HepG2 (cell line): ENCODE measurements around the gene SNUPN. TPM values are rescaled to one million over a fixed set of nuclear protein-coding genes. Genes with fewer than 3 reads are reported as not detected.

Source experiments
- ATF4 ChIP-seq, 2 experiments: fragments of 450-650 bp in 1 of 2; sonication (generic) in 1 of 2; formaldehyde crosslinking; IDR thresholded peaks; 2 replicates each; pipeline versions ENCODE4 v1.5.0 to v1.8.0; 2020 to 2022; ENCODE audit warnings: mild to moderate bottlenecking in 1 of 2, missing genetic modification reagents in 1 of 2
- CAMTA2 ChIP-seq: sonication (generic); formaldehyde crosslinking; IDR thresholded peaks from 2 replicates; pipeline ENCODE4 v1.4.0; 2020; ENCODE audit warnings: mild to moderate bottlenecking, missing genetic modification reagents, borderline replicate concordance
- CEBPB ChIP-seq: IDR thresholded peaks from 2 replicates; pipeline ENCODE4 v1.6.1; 2011; ENCODE audit warnings: low read depth, low read length, improper control_type of control experiment, borderline replicate concordance
- FOXC1 ChIP-seq: sonication (generic); formaldehyde crosslinking; IDR thresholded peaks from 2 replicates; pipeline ENCODE4 v1.8.0; 2022; ENCODE audit warnings: mild to moderate bottlenecking, missing genetic modification reagents, borderline replicate concordance
- KLF11 ChIP-seq: IDR thresholded peaks from 2 replicates; pipeline ENCODE4 v1.6.1; 2016; ENCODE audit warnings: missing compliant biosample characterization
- KLF6 ChIP-seq: IDR thresholded peaks from 2 replicates; pipeline ENCODE4 v1.8.0; 2016; ENCODE audit warnings: missing biosample characterization, missing genetic modification reagents
- NCOA5 ChIP-seq: sonication (generic); formaldehyde crosslinking; IDR thresholded peaks from 2 replicates; pipeline ENCODE4 v1.4.0; 2020; ENCODE audit warnings: missing genetic modification reagents
- SNAPC2 ChIP-seq: sonication (generic); formaldehyde crosslinking; IDR thresholded peaks from 2 replicates; pipeline ENCODE4 v1.8.1; 2022; ENCODE audit warnings: mild to moderate bottlenecking, missing genetic modification reagents
- ZNF446 ChIP-seq: sonication (generic); formaldehyde crosslinking; IDR thresholded peaks from 2 replicates; pipeline ENCODE4 v1.5.0; 2020; ENCODE audit warnings: mild to moderate bottlenecking, missing genetic modification reagents
- ZNF703 ChIP-seq: sonication (generic); formaldehyde crosslinking; IDR thresholded peaks from 2 replicates; pipeline ENCODE4 v1.5.1; 2020; ENCODE audit warnings: missing genetic modification reagents, mild to moderate bottlenecking, moderate library complexity, borderline replicate concordance
- ZNF773 ChIP-seq: sonication (generic); formaldehyde crosslinking; IDR thresholded peaks from 2 replicates; pipeline ENCODE4 v1.4.0; 2020; ENCODE audit warnings: missing genetic modification reagents, borderline replicate concordance
- polyA plus RNA-seq, 8 experiments: library from polyadenylated mRNA; depleted of rRNA in 3 of 8; stranded (reverse) in 7 of 8; unstranded in 1 of 8; fragments of >200 nt; fragmentation: Illumina TruSeq in 4 of 8; extraction: Trizol in 4 of 8; gene quantifications; 2 replicates each; pipeline versions ENCODE4 v1.2.1 to v1.2.3, GENCODE V29; 2011 to 2016; ENCODE audit warnings: low read depth in 4 of 8, missing spikeins in 1 of 8, mixed read lengths in 1 of 8; ENCODE audit not compliant: insufficient read depth in 1 of 8
- total RNA-seq, 5 experiments: library from RNA; depleted of rRNA; stranded (reverse); fragments of >200 nt; fragmentation: Illumina TruSeq; extraction: Trizol; gene quantifications; 2 replicates each; pipeline ENCODE4 v1.2.3, GENCODE V29; 2016; ENCODE audit warnings: low read depth in 1 of 5
- TF ChIP-seq, protein P1 (sequence below), 2 experiments: fragments of 450-650 bp in 1 of 2; sonication (generic) in 1 of 2; formaldehyde crosslinking in 1 of 2; IDR thresholded peaks; 2 replicates each; pipeline versions ENCODE4 v1.6.1 to v1.8.0; 2016 to 2022; ENCODE audit warnings: antibody characterized with exemption in 1 of 2, mild to moderate bottlenecking in 1 of 2, missing genetic modification reagents in 1 of 2
- TF ChIP-seq, protein P2 (sequence below): sonication (generic); formaldehyde crosslinking; IDR thresholded peaks from 2 replicates; pipeline ENCODE4 v1.4.0; 2020; ENCODE audit warnings: missing genetic modification reagents
- TF ChIP-seq, protein P3 (sequence below): IDR thresholded peaks from 2 replicates; pipeline ENCODE4 v1.6.1; 2012; ENCODE audit warnings: low read depth, low read length, improper control_type of control experiment

SNUPN gene
- total and polyA plus RNA-seq, 2 of the 13 experiments (the other 11 are each of a cell fraction or from before 2014, with no cell fraction given), result 9.0 to 16.4 TPM

GRCh38 chr15:75578948-75579920, 46.3 kb downstream of the SNUPN start, which contains the start of gene PTPN9 (continued):
- TF ChIP-seq, protein P1, sequence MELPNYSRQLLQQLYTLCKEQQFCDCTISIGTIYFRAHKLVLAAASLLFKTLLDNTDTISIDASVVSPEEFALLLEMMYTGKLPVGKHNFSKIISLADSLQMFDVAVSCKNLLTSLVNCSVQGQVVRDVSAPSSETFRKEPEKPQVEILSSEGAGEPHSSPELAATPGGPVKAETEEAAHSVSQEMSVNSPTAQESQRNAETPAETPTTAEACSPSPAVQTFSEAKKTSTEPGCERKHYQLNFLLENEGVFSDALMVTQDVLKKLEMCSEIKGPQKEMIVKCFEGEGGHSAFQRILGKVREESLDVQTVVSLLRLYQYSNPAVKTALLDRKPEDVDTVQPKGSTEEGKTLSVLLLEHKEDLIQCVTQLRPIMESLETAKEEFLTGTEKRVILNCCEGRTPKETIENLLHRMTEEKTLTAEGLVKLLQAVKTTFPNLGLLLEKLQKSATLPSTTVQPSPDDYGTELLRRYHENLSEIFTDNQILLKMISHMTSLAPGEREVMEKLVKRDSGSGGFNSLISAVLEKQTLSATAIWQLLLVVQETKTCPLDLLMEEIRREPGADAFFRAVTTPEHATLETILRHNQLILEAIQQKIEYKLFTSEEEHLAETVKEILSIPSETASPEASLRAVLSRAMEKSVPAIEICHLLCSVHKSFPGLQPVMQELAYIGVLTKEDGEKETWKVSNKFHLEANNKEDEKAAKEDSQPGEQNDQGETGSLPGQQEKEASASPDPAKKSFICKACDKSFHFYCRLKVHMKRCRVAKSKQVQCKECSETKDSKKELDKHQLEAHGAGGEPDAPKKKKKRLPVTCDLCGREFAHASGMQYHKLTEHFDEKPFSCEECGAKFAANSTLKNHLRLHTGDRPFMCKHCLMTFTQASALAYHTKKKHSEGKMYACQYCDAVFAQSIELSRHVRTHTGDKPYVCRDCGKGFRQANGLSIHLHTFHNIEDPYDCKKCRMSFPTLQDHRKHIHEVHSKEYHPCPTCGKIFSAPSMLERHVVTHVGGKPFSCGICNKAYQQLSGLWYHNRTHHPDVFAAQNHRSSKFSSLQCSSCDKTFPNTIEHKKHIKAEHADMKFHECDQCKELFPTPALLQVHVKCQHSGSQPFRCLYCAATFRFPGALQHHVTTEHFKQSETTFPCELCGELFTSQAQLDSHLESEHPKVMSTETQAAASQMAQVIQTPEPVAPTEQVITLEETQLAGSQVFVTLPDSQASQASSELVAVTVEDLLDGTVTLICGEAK (IDR thresholded peaks at IDR 0.05), result no peak
- TF ChIP-seq, protein P1 (CRISPR knock-in tag; IDR thresholded peaks at IDR 0.05), result no peak
- TF ChIP-seq ATF4 (CRISPR knock-in tag; IDR thresholded peaks at IDR 0.05) (no peak), KLF11 (no peak), ZNF446 (CRISPR knock-in tag) (no peak; the same call in 1 of the 2 replicates), NCOA5 (no peak), FOXC1 (no peak), CEBPB (no peak), ZNF703 (no peak), CAMTA2 (CRISPR knock-in tag) (no peak), KLF6 (CRISPR knock-in tag) (no peak), SNAPC2 (CRISPR knock-in tag) (no peak), ZNF773 (no peak)
- TF ChIP-seq, protein P2, sequence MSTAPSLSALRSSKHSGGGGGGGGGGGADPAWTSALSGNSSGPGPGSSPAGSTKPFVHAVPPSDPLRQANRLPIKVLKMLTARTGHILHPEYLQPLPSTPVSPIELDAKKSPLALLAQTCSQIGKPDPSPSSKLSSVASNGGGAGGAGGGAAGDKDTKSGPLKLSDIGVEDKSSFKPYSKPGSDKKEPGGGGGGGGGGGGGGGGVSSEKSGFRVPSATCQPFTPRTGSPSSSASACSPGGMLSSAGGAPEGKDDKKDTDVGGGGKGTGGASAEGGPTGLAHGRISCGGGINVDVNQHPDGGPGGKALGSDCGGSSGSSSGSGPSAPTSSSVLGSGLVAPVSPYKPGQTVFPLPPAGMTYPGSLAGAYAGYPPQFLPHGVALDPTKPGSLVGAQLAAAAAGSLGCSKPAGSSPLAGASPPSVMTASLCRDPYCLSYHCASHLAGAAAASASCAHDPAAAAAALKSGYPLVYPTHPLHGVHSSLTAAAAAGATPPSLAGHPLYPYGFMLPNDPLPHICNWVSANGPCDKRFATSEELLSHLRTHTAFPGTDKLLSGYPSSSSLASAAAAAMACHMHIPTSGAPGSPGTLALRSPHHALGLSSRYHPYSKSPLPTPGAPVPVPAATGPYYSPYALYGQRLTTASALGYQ, result no peak
- TF ChIP-seq, protein P3, sequence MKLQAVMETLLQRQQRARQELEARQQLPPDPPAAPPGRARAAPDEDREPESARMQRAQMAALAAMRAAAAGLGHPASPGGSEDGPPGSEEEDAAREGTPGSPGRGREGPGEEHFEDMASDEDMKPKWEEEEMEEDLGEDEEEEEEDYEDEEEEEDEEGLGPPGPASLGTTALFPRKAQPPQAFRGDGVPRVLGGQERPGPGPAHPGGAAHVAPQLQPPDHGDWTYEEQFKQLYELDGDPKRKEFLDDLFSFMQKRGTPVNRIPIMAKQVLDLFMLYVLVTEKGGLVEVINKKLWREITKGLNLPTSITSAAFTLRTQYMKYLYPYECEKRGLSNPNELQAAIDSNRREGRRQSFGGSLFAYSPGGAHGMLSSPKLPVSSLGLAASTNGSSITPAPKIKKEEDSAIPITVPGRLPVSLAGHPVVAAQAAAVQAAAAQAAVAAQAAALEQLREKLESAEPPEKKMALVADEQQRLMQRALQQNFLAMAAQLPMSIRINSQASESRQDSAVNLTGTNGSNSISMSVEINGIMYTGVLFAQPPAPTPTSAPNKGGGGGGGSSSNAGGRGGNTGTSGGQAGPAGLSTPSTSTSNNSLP, result no peak
